GM21528 (cell line): ENCODE data around the gene TAF11.
"Not testable (repeated sequence)": the region's sequence is repeated elsewhere in the genome, so short reads cannot be mapped to it uniquely, and the experiment has no call there.

Experiments used
- ATAC-seq: cut with Tn5 transposase; IDR thresholded peaks from one replicate; pipeline ENCODE4 v1.9.1; 2021; ENCODE audit warnings: mild to moderate bottlenecking, moderate library complexity; ENCODE audit not compliant: unreplicated experiment, low FRiP score

TAF11 gene

GRCh38 chr6:34906826-34907225, 19.0 kb upstream of the TAF11 start:
- ATAC-seq: no peak

- ATAC-seq: no peak
Measured at GRCh38 chr6:34904990-34905613, 17.3 kb upstream of the TAF11 start.

GRCh38 chr6:34901930-34902329, 14.1 kb upstream of the TAF11 start:
- ATAC-seq: no peak

- ATAC-seq: no peak
Measured at GRCh38 chr6:34900321-34901031, 12.6 kb upstream of the TAF11 start.

GRCh38 chr6:34899748-34900147, 11.9 kb upstream of the TAF11 start:
- ATAC-seq: not testable (repeated sequence)

GRCh38 chr6:34897716-34898115, 9.9 kb upstream of the TAF11 start:
- ATAC-seq: no peak

GRCh38 chr6:34897130-34897529, 9.3 kb upstream of the TAF11 start:
- ATAC-seq: no peak

- no peak for ATAC-seq
Measured at GRCh38 chr6:34894693-34895092, 6.9 kb upstream of the TAF11 start.

- no peak for ATAC-seq
Measured at GRCh38 chr6:34891296-34891695, 3.5 kb upstream of the TAF11 start.

- no peak for ATAC-seq
Measured at GRCh38 chr6:34890533-34890925, 2.7 kb upstream of the TAF11 start.

GRCh38 chr6:34888874-34889555, 1.2 kb upstream of the TAF11 start, which contains the start of gene ANKS1A:
ANKS1A (plus strand) TSS chr6:34889255; CDS start chr6:34889403, 148 bp downstream.
- peak; percentile 65 for ATAC-seq

GRCh38 chr6:34888514-34888856, 643 bp upstream of the TAF11 start:
- no peak for ATAC-seq

- ATAC-seq: not testable (repeated sequence)
Measured at GRCh38 chr6:34885837-34886236, 2.0 kb downstream of the TAF11 start.

- no peak for ATAC-seq
Measured at GRCh38 chr6:34884996-34885395, 2.8 kb downstream of the TAF11 start.

- ATAC-seq: not testable (repeated sequence)
Measured at GRCh38 chr6:34884073-34884472, 3.8 kb downstream of the TAF11 start.

GRCh38 chr6:34877869-34878485, 9.9 kb downstream of the TAF11 start:
- ATAC-seq: no peak

GRCh38 chr6:34877259-34877658, 10.6 kb downstream of the TAF11 start:
- ATAC-seq: no peak

GRCh38 chr6:34876472-34876871, 11.4 kb downstream of the TAF11 start:
- no peak for ATAC-seq

- ATAC-seq: no peak
Measured at GRCh38 chr6:34875292-34876213, 12.3 kb downstream of the TAF11 start.

GRCh38 chr6:34872332-34872731, 15.5 kb downstream of the TAF11 start:
- no peak for ATAC-seq
